GM19240 (cell line): ENCODE results near the gene KLHDC4.
A peak's percentile ranks its signal among the peaks of the same experiment; 100 is the strongest.

Experiments
- DNase-seq: peaks from one replicate; pipeline ENCODE4 v3.0.0; 2011; ENCODE audit warnings: low spot score; ENCODE audit not compliant: insufficient read length

The KLHDC4 gene

DNA sequence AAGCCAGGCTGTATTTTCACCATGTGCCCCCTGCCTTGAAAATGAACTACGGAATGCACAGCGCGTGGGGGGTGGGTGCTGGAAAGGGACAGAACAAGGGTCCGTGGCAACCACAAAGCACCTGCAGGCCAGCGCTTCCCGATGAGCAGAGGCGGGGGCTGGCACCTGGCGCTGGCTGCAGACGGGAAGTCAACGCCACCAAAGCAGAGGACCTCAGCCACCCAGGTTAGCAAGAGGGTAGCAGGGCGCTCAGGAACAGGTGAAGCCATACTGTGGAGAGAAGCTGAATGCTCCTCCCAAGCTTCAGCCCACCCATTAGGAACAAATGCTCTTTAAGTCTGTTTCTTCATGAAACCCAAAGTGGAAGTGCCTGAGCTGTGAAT lies 64.7 kb downstream of the KLHDC4 start:
- no peak for DNase-seq

DNA sequence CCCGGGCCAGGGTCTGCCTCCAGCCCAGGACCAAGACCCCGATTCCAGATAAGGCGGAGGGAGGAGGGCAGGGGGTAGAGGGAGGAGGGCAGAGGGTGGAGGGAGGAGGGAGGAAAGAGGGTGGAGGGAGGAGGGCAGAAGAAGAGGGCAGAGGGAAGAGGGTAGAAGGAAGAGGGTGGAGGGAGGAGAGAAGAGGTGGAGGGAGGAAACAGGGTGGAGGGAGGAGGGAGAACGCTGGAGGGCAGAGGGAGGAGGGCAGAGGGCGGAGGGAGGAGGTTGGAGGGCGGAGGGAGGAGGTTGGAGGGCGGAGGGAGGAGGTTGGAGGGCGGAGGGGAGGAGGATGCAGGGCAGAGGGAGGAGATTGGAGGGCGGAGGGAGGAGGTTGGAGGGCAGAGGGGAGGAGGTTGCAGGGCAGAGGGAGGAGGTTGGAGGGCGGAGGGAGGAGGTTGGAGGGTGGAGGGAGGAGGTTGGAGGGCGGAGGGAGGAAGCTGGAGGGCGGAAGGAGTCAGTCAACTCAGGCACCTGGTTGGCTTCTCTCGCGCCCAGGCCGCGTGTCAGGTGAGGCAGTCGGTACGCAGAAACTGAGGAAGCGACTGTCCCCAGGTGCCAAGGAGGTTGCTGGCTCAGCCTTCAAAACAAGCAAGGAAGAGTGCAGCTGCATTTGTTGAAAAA lies 65.2 kb downstream of the KLHDC4 start:
- DNase-seq, result no peak

DNA sequence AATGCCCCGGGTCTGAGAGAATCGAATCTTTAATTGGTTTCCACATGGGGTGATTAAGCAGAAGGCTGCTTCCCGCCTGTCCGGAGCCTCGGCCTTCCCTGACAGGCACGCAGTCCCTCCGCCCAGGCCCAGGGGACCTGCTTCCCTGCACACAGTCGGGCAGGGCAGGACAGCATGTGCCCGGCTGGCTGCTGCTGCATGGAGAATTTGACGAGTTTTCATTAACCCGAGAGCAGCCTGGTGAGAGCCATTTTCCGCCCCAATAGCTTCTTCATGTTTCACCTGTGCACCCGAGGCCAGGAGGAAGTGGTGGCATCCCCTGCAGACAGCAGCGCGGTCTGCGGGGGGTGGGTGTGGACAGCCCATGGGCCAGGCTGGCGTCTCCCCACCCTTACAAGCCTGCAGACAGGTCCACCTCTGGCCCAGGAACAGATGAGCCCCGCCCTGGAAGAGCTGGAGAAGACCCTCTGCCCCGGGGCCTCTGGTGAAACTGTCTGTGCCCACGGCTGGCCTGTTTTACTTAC lies 67.0 kb downstream of the KLHDC4 start:
- peak; percentile 61 for DNase-seq

DNA sequence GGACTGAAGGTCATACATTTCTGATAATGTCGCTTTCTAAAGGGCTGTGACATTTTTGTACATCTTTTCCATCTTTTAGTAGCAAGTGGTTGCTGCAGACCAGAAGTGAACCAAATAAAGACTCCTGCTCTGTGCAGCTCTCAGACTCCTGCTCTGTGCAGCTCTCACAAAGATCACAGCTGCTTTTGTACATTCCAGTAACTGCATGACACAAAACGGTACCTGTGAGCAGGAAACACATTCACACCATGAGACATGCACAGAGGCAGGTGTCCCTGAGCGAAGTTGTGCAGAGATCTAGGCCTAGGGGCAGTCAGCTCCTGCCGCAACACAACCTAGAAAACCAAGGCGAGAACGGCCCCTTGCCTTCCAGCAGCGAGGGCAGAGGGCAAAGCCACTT lies 67.5 kb downstream of the KLHDC4 start:
- peak; percentile 54 for DNase-seq

DNA sequence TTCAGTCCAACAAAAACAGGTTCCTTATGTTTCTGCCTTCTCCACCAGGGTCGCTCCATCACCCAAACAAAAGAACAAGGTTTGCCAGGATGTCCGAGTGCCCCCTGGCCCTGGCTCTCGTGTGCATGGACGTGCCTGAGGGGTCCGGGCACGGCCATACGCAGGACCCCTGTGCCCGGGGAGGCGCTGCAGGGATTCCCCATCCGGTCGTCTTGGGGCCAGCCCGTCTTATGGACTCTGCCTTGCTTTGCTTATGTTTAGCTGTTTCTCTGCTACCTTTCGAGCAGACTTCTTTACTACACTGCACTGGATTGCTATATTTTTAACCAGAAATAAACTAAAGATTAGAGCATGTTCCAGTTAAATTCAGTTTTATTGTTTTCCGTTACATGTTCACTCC lies 68.0 kb downstream of the KLHDC4 start:
- no peak for DNase-seq

DNA sequence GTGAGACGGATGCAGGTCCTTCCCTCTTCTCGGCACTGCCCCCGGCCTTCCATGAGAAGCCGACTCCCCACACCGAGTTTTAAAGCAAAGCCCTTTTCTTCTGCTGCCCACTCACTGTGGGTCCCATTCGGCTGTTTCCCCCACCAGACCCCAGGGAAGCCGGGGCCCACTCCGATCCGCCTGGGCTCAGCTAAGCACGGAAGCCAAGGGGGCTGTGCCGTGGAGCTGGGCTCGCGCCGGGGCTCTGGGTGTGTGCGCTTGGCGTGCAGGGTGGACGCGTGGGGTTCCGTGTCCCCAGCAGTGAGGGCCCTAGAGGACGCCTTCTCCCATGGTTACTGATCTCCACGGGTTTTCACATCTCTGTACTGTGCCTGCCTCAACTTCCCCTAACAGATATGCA lies 68.5 kb downstream of the KLHDC4 start:
- DNase-seq, result no peak

DNA sequence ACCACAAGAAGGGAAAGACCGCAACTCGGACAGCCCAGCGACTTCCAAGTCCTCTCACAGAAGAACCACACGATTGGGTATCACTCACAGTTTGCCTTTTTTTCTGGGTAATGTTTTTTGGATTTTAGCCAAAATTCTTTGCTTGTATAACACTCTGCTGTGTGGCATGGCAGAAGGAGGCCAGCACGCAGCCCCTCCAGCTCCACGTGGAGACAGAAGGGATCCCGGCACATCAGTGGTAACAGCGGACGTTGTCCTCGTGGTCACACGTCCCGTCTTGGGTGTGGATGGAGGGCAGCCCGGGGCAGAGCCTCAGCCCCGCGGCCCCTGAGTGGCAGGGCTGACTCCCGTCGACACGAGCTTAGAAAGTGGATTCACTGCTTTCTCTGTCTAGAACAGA lies 69.1 kb downstream of the KLHDC4 start:
- DNase-seq, result no peak

DNA sequence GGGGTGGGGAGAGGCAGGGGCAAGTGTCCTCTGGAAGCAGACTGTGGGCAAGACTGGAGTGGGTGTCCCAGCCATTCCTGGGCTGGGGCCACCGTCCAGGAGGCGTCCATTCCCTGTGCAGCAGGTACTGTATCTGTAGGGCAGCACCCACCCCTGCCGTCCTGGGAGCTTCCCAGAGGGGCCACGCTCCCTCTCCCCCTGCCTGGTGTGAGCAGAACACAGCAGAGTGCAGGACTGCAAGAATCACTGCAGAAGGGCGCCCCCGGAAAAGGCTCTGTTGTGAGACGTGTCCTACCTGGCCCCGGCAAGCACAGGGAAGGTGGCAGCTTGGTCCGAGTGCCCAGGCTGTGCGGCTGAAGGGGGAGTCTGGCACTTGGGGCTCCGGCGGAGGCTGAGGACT lies 70.3 kb downstream of the KLHDC4 start:
- no peak for DNase-seq

DNA sequence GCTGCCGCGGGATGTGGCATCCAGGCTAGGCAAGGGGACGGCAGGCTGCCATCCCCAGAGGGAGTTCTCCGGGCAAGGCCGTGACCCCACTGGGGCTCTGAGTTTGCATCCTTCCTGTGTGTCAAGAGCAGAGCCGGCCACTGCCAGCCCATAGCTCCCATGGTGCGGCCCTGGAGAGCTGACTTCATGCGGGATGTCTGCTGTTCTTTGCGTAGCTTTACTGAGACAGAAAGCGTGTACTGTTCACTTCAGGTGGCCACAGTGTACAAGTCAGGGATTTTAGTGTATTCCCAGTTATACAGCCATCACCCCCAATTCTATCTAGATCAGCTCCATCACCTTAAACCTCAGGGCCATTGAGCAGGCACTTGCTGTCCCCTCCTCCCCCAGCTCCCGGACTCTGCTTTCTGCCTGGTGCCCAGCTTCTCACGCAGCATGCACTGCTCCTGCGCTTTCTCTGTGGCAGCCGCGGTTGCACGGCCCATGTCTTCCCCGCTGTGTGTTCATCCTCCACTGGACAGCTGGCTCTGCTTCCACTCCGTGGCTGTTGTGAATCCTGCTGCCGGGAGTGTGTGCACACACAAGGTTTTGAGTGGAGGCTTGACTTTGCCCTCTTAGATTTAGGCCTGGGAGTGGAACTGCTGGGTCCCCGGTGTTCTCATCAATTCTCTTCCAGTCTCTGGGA lies 71.2 kb downstream of the KLHDC4 start:
- no peak for DNase-seq

DNA sequence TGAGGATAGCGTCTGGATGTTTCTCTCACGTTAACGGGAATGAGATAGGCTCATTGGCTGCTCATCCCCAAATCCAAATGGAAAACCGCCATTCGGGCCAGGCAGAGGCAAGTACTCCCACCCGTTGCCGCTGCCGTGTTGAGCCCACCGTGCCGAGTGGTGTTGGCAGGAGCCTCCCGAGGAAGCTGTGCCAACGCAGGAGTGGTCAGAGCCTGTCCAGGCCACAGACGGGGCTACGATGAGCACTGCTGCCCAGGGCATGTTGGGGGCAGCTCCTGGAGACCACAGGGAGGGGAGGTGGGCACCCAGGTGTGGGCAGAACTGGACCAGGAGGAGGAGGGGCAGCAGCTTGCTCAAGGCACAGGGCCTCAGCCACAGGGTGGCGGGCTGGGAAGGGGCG lies 72.0 kb downstream of the KLHDC4 start:
- no peak for DNase-seq

DNA sequence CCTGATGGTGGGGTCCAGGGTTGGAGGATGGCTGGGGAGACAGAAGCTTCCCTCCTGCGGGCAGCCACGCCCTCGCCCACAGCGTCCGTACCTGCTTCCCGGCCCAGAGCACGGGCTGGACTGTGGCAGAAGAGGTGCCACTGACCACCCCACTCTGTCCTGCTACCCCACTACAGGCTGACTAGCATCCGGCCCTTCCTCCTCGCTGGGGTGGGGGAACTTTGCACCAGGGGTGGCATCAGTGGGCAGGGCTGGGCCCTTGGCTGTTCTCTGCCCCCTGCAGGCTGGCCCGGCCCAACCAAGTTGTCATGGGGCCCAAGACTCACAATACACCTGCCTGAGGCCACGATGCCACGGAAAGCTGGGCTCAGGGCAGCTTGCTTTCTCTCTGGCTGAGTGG lies 73.0 kb downstream of the KLHDC4 start:
- DNase-seq, result no peak

DNA sequence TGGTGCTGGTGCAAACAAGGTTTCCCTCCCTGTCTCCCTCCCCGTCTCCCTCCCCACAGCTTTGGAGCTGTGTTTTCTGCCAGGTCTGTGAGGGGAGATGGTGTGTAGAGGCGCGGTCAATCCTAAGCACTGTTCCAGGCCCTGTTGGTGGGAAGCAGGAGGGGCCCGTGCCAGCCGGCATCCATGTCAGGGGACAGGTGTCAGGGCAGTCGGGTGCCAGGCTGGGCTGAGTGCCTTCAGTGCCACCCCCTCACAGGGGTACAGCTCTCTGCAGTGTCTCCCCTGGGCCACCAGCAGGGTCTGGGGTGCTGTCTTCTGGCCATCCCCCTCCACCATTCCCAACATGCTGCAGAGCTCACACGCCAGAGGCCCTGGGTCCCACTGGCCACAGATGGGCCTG lies 73.6 kb downstream of the KLHDC4 start:
- DNase-seq, result no peak

DNA sequence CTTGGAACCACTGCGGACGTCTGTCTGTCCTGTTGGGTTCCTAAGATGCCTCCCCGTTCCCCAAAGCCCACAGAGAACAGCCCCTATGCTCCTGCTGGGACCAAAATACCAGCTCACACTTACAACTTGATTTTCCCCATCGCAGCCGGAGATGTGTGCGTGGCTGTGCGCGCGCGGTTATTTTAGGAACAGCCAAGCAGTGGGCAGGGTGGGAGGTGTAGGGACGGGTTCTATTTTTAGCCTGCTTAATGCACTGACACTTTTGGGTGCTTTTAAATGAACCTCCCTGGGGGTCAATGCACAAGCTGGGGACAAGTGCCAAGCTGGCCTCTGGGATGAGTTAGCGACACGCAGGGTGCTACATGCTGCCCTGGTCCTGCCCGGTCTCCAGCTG lies 74.1 kb downstream of the KLHDC4 start:
- DNase-seq, result no peak

DNA sequence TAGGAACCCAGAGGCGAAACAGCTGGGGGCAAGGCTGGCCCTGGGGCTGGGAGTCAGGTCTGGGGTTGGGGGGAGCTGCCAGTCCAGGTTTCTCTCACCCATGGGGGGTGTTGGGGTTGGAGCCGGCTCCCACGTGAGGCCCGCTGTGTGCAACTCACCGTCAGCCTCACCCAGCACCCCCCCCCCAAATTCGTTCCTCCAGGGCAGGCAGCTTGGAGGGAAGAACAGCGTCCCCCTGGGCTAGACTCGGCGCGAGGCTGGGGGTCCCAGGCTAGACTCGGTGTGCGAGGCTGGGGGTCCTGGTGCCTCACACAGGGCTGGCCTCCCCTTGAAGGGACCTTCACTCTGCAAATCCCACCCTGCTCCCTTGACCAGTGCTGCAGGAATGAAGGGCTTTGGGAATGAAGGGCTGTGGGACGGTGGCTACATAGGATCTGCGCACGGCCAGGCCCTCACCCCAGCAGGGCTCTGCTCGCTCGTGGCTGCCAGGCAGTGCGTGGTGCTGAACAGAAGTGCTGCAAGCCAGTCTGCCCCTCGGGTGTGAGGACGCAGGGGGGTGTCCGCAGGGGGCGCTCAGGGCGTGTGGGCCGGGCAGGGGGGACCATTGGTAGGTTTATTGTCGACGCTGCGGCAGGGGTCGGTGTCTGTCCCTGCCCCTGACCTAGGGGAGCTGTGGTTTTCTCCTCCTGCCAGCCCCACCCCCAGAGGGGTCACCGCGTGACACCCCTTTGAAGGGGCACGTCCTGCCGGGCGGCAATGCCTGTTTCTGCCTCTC lies 74.7 kb downstream of the KLHDC4 start:
- DNase-seq, result no peak

DNA sequence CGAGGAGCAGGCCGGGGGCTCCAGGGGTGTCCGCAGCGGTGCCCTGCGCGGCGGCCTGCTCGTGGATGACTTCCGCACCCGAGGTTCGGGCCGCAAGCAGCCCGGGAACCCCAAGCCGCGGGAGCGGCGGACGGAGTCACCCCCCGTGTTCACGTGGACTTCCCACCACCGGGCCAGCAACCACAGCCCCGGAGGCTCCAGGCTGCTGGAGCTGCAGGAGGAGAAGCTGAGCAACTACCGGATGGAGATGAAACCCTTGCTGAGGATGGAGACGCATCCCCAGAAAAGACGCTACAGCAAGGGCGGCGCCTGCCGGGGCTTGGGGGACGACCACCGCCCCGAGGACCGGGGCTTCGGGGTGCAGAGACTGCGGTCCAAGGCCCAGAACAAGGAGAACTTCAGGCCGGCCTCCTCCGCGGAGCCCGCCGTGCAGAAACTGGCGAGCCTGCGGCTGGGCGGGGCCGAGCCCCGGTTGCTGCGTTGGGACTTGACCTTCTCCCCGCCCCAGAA lies 75.8 kb downstream of the KLHDC4 start:
- DNase-seq, result no peak

DNA sequence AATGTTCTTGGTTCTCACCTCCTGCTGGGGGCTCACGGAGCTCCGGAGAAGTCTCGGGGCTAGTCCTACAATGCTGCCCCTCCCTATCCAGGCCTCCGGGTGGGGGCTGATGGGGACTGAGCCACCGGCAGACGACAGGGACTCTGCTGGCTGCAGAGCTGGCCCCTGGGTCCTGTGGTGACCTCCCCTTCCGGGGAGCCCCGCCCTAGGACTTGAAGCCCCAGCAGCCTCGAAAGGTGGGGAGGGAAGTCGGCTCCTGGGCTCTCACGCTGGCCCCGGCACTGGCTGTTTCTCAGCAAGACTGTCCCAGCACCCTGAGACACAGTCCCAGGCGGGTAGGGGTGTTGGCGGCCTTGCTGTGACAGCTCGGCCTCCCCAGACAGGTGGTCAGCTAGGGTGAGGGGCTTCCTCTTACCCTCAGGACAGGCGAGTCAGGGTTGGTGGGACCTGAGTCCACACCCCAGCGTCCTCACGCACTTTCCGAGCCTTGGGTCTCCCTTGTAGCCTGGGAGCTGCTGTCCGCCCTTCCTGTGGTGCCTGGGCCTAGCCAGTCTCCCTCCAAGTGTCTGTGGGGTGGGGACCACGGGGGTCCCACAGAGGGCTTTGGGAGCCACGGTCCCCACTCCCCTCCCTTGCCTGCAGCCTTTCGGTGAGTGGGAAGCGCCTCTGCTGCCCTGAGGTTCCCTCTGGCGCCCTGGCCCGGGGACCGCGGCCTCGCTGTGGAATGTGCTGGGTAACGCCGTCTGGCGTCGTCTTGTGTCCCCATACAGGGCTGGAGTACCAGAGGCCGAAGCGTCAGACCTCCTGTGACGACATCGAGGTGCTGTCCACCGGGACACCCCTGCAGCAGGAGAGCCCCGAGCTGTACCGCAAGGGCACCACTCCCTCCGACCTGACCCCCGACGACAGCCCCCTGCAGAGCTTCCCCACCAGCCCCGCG lies 76.6 kb downstream of the KLHDC4 start:
- no peak for DNase-seq

DNA sequence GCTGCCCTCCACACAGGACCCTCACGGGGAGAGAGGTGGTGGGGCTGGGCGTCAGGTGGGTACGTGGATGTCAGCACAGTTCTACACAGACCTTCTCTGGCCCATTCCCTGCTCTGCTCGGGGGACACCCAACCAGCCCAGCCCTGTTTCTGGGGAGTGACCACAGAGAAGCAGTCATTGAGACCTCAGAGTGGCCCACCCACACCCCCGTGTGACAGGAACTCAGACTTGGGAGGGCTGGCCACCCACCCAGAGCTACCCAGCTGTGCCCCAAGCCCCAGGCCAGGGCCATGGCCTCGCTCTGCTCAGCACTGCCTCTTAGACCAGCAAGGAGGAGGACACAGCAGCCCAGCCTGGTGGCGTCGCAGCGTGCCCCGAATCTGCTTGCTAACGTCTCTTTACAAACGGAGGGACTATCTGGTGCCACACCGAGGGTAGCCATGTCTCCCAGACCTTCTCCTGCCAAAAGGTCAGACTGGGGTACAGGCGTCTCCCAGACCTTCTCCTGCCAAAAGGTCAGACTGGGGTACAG lies 77.7 kb downstream of the KLHDC4 start:
- no peak for DNase-seq

DNA sequence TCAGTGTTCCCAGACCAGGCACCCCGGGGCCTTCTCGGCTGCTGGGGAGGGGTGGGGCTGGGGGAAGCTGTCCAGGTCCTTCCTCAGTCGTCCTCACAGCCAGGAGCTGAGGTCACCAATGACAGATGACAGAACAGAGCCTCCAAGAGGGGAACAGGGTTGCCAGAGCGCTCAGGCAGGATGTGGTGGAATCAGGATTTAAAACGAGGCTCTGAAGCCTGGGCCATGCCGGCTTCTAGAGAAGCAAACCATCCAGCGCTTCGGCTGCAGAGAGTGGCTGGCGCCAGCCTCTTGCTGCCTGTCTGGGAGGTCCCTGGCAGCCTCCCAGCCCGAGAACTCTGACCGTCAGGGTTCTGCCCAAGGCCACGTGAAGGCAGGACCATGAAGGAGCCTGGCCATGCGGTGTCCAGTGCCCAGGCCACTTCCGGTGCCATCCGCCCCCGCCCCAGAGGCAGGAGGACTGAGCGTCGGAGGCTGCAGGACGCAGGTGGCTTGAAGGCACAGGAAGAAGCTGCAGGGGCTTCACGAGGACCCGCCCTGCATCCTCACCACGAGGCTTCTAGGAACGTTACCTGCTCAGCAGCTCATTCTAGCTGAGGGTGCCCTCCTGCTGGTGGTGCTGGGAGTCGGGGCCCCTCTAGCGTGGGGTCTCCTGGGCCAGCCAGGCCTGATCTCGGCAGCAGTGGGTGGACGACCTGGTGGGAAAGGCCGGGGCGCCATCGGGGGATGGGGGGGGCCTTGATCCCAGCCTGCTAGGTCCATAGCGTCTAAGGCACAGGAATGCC lies 78.5 kb downstream of the KLHDC4 start:
- DNase-seq, result no peak

DNA sequence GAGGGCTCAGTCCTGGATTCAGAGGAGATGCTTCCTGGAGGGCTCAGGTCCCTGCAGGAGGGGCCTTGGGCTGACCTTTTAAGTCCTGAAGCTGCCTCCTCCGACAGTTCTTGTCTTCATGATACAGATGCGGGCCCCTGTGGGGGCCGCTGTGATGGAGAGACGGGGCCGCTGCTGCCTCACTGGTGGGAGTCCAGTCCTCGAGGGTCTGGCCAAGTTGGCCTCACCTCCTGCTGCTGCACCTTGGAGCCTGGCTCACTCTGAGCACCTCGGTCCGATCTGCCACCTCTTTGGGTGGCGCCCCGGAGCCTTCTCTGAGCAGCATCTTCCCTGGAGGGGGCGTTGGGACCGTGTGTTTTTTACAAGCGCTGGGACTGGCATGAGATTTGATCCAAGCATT lies 79.1 kb downstream of the KLHDC4 start:
- no peak for DNase-seq

DNA sequence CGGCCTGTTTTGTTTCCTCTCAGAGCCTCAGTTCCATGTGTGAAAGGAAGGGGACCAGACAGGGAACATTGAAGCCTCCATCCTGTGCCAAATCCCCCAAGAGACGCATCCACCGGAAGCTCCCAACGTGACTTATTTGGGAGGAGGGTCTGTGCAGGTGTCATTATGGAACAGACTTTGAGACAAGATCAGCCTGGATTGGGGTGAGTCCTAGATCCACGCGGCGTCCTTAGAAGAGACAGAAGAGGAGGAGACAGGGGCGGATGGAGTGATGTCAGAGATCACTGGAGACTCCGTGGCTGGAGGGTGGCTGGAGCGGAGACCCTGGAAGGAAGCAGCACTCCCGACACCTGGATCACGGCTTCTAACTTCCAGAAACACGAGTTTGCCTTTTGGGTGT lies 80.0 kb downstream of the KLHDC4 start:
- DNase-seq, result no peak
